ENCODE measurements around the gene HSD17B8. TPM values are rescaled to one million over a fixed set of nuclear protein-coding genes. Genes with fewer than 3 reads are reported as not detected.

HSD17B8 gene
- total and polyA plus RNA-seq, 2 donors (not counting 1 experiment from before 2014, with no cell fraction given) = 10.8 to 25.5 TPM

- H3K4me3 Mint-ChIP-seq = peak overlapping the region; percentile 97
- ATAC-seq (ENCODE audit: low read depth) (peak; percentile 85), DNase-seq (peak; percentile 99)
- no peak for TF ChIP-seq CTCF (IDR thresholded peaks at IDR 0.05)
- TF ChIP-seq EZH2 (IDR thresholded peaks at IDR 0.05; ENCODE audit: borderline replicate concordance, insufficient read depth, low read depth, low read length, poor library complexity, severe bottlenecking) = no peak
- H3K27ac Mint-ChIP-seq = peak overlapping the region; percentile 97
- H3K4me3 ChIP-seq (ENCODE audit: control extremely low read depth in 1 of 5, extremely low read depth in 1 of 5, insufficient read depth in 1 of 5, low read depth in 2 of 5, low read length in 4 of 5) = peak overlapping the region; percentile 63 to 84 (median 75)
- no peaks in the 10 kb centered on the region for H4K20me1 ChIP-seq (ENCODE audit: control insufficient read depth, insufficient read depth, low read length, poor library complexity, severe bottlenecking)
- H3K27me3 Mint-ChIP-seq = peaks cover 4% of the 10 kb centered on the region
- H3K9me3 Mint-ChIP-seq (ENCODE audit: insufficient read depth) = no peaks in the 10 kb centered on the region
- ChIA-PET POLR2A (interaction anchor here (0.5 to 1.8 kb wide), 12 partner anchors 23 to 1273 kb away, joined by 3 to 13 read pairs (median 5); partner anchors contain the start of genes B3GALT4, HLA-DPB1, HSD17B8 and RING1), CTCF (interaction anchor here (0.6 to 6.0 kb wide), 47 partner anchors 9 to 835 kb away, joined by 3 to 80 read pairs (median 5); partner anchors contain the start of genes B3GALT4, HLA-DPB1, HSD17B8 and PFDN6)
- H2AFZ ChIP-seq (ENCODE audit: insufficient read depth, low read depth, low read length, poor library complexity, severe bottlenecking) = peak overlapping the region; percentile 87
- H3K9me3 ChIP-seq (ENCODE audit: control extremely low read depth in 1 of 3, control insufficient read depth in 2 of 3, insufficient read depth in 1 of 3, low read length in 2 of 3) = no peaks in the 10 kb centered on the region
- under 1% methylated on average over 53 of the region's 58 CpGs for WGBS (ENCODE audit: insufficient coverage)
- H3K4me2 ChIP-seq (replicated peaks; ENCODE audit: low read depth, low read length, poor library complexity, severe bottlenecking) = peak overlapping the region; percentile 98
- H3K4me1 ChIP-seq (ENCODE audit: control insufficient read depth in 2 of 2, insufficient read depth in 2 of 2, low read length in 2 of 2) = peaks cover 12 to 24% of the 10 kb centered on the region in 2 donors
- H3K9ac ChIP-seq (ENCODE audit: low read length) = peak overlapping the region; percentile 76
- peaks cover 0 to 4% (median 0%) of the 10 kb centered on the region in 4 experiments for H3K27me3 ChIP-seq (replicated peaks in 1 of 4; ENCODE audit: control extremely low read depth in 1 of 4, control insufficient read depth in 3 of 4, insufficient read depth in 4 of 4, low read length in 3 of 4)
- peaks cover 9% of the 10 kb centered on the region for H3K79me2 ChIP-seq (ENCODE audit: control insufficient read depth, insufficient read depth, low read length)
- intact Hi-C loops (cut with micrococcal nuclease) = loop anchor here (1.0 to 10.0 kb wide), 14 partner anchors 22 to 354 kb away; partner anchors contain the start of genes HLA-DMB, HSD17B8, KIFC1 and PFDN6
- peak overlapping the region; percentile 75 to 88 for H3K27ac ChIP-seq (ENCODE audit: low read length in 2 of 2)
- H3K4me1 Mint-ChIP-seq = peaks cover 31% of the 10 kb centered on the region
- peaks cover 0 to 9% of the 10 kb centered on the region in 2 experiments for H3K36me3 ChIP-seq (replicated peaks in 1 of 2; ENCODE audit: control extremely low read depth in 1 of 2, control insufficient read depth in 1 of 2, extremely low read depth in 1 of 2, insufficient read depth in 2 of 2, low read length in 1 of 2)
Observed at GRCh38 chr6:33248932-33249731, 44.7 kb downstream of the HSD17B8 start.

Measured in B cell (primary cell).